ENCODE data around the gene COL4A6.

COL4A6 gene

GRCh38 chrX:108299101-108299591 lies 139.1 kb downstream of the COL4A6 start:
- in situ Hi-C loops (cut with MboI; ENCODE audit: low pct_unique_long_range_greater_than_20kb, low sequenced_read_pairs) = no loop called here
- no peak for DNase-seq

- in situ Hi-C loops (cut with MboI; ENCODE audit: low pct_unique_long_range_greater_than_20kb, low sequenced_read_pairs) = no loop called here
- DNase-seq = no peak
Observed at GRCh38 chrX:108298165-108298602, 140.0 kb downstream of the COL4A6 start.

DNA sequence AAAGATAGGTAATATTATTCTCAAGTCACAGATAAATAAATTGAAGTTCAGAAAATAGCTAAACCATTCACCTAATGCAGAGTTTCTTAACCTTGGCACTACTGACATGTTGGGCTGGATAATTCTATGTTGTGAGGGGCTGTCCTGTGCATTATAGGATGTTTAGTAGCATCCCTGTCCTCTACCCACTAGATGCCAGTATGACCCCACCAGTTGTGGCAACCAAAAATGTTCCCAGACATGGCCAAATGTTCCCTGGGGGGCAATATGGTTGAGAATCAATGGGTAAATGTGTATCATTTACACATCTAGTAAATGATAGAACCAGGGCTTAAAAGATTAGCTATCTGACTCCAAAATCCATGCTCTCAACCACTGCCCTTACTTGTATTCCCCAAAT lies 140.9 kb downstream of the COL4A6 start:
- DNase-seq = no peak
- in situ Hi-C loops (cut with MboI; ENCODE audit: low pct_unique_long_range_greater_than_20kb, low sequenced_read_pairs) = no loop called here

- in situ Hi-C loops (cut with MboI; ENCODE audit: low pct_unique_long_range_greater_than_20kb, low sequenced_read_pairs) = no loop called here
- no peak for DNase-seq
Observed at GRCh38 chrX:108292053-108292452, 146.2 kb downstream of the COL4A6 start.

- no peak for DNase-seq
- in situ Hi-C loops (cut with MboI; ENCODE audit: low pct_unique_long_range_greater_than_20kb, low sequenced_read_pairs) = no loop called here
Observed at GRCh38 chrX:108285918-108286317, 152.3 kb downstream of the COL4A6 start.

DNA sequence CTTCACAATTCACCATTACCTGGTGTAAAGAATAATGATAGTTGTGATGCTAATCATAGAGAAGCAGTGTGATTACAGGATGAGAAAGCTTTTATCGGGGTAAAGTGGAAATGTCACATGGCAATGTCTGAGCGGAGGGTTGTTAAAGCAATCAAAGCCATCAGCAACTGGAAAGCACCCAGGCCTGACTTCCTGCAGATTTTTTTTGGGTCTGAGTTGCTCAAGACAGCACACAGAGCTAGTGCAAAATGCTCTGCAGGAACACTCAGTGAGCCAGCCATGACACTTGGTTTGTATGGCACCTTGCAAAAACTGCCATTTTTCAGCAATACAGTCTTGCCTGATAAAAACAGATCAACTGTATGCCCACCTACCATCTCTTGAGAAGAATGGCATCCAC lies 152.9 kb downstream of the COL4A6 start:
- in situ Hi-C loops (cut with MboI; ENCODE audit: low pct_unique_long_range_greater_than_20kb, low sequenced_read_pairs) = no loop called here
- DNase-seq = no peak

DNA sequence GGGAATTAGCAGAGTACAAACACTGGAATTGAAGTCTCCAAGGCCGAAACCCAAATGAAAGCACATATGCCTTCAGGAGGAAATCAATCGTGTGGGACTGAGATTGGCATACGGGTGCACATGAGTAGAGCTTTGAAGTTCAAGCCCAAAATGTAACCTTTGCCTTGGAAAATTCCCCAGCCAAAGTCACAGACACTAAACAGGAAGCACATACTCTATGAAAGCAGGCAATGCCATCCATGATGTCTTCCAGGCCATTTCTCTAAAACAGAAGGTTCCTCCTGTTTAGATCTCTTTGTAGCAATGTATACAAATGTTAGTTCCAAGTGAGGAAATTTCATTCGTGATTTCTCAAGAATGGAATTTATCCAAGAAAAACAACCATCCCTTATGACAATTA lies 162.5 kb downstream of the COL4A6 start:
- no peak for DNase-seq
- in situ Hi-C loops (cut with MboI; ENCODE audit: low pct_unique_long_range_greater_than_20kb, low sequenced_read_pairs) = no loop called here

GRCh38 chrX:108271397-108271787 lies 166.8 kb downstream of the COL4A6 start:
- DNase-seq = no peak
- in situ Hi-C loops (cut with MboI; ENCODE audit: low pct_unique_long_range_greater_than_20kb, low sequenced_read_pairs) = no loop called here

DNA sequence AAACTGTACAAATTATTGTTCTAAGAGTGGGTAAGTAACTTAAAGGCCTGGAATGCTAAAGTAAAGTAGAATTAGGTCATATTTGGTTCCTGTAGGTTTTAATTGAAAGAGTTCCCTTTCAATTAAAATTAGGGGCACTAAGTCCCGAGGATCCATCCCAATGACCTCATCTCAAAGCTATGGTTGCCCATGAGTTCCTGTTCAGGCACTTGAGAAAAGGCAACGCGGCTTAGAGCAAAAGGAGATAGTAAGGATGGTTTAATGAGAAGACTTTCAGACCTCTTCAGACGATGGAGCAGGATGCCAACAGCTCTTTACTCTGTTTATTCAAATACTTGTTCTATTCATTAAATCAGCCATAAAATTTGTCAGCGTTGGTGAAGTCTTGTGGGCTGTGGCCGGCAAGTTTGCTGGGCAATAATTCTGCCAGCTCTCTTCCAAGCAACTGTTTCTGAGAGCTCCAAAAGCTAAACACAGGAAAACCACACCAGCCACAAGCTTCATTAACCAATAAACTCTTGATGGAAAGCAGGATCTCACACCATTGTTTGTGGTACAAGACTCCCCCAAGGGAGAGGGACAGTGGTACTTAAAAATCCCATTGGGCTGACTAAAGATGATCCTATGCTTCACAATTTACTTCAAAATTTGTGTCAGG lies 167.4 kb downstream of the COL4A6 start:
- in situ Hi-C loops (cut with MboI; ENCODE audit: low pct_unique_long_range_greater_than_20kb, low sequenced_read_pairs) = no loop called here
- DNase-seq = peak; percentile 32

GRCh38 chrX:108270280-108270679 lies 167.9 kb downstream of the COL4A6 start:
- in situ Hi-C loops (cut with MboI; ENCODE audit: low pct_unique_long_range_greater_than_20kb, low sequenced_read_pairs) = no loop called here
- peak; percentile 3 for DNase-seq

DNA sequence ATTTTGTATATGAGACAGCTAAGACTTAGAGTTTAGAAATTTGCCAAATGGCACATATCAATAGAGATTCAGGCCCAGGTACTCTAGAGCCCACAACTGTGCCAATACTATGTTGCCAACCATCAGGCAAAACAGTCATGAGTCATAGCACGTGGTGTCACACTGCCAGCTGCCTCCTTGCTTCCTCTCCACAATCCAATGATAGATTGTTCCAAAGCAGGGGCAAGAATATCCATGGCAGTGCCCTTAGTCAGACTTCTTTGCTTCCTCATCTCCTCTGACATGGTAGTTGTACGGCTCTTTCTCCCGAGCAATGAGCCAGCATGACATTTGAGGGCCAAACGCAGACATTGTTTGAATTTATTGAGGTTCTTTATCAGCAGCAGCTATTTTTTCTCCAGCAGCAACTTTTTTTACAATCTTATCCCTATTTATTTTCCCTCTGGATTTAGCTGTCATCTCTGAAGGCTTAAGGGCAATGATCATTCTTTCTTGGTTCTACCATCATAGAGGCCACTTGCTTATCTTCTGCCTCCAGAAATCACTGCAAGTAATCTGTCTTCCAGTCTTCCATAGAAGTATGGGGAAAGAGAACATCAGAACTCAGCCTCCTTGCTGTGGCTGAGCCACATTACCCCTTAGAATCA lies 169.7 kb downstream of the COL4A6 start:
- DNase-seq = no peak
- in situ Hi-C loops (cut with MboI; ENCODE audit: low pct_unique_long_range_greater_than_20kb, low sequenced_read_pairs) = no loop called here

GRCh38 chrX:108267557-108267956 lies 170.7 kb downstream of the COL4A6 start:
- in situ Hi-C loops (cut with MboI; ENCODE audit: low pct_unique_long_range_greater_than_20kb, low sequenced_read_pairs) = no loop called here
- DNase-seq = no peak

GRCh38 chrX:108264376-108264775 lies 173.8 kb downstream of the COL4A6 start:
- no peak for DNase-seq
- in situ Hi-C loops (cut with MboI; ENCODE audit: low pct_unique_long_range_greater_than_20kb, low sequenced_read_pairs) = no loop called here

DNA sequence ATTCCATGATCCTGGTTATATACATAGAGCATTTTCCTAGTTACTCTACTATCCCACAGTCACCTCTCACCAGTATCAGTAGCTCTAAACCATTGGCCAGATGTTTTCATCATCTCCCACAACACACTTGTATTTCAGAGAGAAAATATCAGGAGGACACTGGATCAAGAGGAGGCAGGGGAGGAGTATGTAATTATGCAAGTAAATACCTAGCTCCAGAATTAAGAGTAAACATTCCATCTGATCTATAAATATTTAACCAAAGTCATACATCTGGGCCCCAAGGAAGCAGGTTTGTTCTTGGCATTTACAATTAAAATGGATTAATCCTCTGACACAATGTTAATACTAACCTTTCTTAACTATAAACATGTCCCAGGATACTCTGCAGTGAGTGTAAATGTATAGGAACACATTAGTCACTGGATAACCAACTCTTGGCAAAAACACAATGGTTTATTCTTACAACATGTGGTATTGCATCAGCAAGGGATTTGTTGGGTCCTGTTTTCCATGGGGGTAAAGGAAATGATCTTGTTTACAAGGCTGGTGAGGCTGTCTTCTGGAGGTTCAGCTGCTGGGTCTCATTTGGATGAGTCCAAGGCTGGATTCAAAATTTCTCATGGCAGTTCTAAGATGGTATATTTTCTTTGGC lies 176.5 kb downstream of the COL4A6 start:
- DNase-seq = no peak
- in situ Hi-C loops (cut with MboI; ENCODE audit: low pct_unique_long_range_greater_than_20kb, low sequenced_read_pairs) = no loop called here

DNA sequence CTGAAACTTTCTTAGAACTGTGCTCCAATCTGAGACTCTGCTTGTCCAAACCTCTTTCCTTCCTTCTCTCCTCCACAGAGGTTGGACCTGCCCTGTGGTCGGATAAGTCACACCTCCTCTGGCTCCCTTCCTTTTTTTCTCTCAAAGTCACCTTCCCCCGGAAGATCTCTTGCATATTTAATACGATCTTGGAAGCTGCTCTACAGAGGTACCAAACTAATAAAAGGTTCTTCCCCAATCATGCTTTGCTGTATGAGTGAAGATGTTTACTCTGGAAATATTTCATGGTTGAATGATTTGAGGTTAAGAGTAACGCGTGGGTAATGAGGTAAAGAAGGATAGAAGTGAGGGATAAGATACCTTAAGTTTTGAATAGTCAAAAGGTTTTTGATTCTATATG lies 180.7 kb downstream of the COL4A6 start:
- DNase-seq = no peak
- in situ Hi-C loops (cut with MboI; ENCODE audit: low pct_unique_long_range_greater_than_20kb, low sequenced_read_pairs) = no loop called here

- DNase-seq = no peak
- in situ Hi-C loops (cut with MboI; ENCODE audit: low pct_unique_long_range_greater_than_20kb, low sequenced_read_pairs) = no loop called here
Observed at GRCh38 chrX:108254636-108255035, 183.6 kb downstream of the COL4A6 start.

DNA sequence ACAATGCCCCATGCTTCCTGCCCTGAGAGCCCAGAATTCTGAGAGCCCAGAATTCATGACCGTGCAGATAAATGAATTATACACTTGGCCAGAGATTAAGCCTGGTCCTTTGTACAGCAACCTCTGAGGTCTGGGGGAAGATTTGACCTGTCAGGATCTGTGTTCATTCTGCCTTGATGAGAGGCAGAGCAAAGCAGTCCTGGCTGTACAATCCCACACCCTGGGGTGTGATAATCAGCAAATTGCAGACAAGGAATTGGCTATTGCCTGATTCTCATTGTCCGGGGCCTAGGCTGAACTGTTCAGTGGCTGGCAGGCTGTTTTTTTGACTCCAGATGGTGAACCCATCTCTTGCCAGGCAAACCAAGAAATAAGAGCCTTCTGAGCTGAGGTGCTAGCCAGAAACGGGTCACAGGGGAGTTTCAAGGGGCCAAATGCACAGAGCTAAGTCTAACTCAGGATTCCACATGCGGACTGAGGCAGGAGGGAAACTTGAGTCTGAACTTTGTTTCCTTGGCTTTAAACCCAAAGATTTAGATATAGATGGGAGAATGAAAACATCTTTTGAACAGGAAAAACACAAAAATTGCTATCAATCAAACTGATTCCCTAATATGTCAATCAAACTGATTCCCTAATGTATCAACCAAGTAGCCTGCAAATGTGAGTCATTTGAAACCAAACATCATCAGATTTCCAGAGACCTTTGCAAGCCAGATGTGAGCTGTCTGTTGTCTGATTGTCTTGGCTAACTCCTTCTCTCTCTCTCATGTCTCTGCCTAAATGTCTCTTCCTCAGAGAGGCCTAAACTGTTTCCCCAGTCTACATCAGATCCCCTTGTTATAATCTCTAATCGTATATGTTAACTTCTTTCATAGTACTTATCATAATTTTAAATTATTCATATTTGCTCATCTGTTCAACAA lies 187.3 kb downstream of the COL4A6 start:
- no peak for DNase-seq
- in situ Hi-C loops (cut with MboI; ENCODE audit: low pct_unique_long_range_greater_than_20kb, low sequenced_read_pairs) = no loop called here

DNA sequence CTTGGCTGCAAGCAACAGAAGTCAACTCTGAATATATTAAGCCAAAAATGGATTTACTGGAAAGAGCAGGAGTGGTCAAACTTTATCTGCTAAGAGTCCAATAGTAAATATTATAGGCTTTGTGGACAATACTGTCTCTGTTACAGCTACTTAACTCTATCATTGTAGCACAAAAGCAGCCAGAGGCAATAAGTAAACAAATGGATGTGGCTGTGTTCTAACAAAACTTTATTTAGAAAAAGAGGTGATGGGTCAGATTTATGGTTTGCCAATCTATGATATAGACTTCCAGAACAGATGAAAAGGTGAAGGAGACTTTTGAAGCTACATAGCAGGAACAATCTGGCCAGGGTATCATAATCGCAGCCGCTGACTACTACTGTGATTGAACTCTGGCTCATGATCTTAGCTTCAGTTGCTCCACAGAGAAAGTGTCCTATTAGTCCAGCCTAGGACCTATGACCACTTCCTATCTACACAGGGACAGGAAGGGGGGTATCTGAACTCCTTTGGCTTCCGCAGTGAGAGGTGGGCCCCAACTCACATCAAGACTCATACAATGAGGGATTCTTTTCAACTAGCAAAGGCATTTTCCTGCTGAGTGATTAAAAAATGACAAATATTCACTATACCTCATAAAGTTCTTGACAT lies 191.8 kb downstream of the COL4A6 start:
- in situ Hi-C loops (cut with MboI; ENCODE audit: low pct_unique_long_range_greater_than_20kb, low sequenced_read_pairs) = no loop called here

GRCh38 chrX:108245462-108245861 lies 192.8 kb downstream of the COL4A6 start:
- in situ Hi-C loops (cut with MboI; ENCODE audit: low pct_unique_long_range_greater_than_20kb, low sequenced_read_pairs) = no loop called here

More for the DNA sequence above, 191.8 kb downstream of the COL4A6 start:
- DNase-seq = no peak

More at GRCh38 chrX:108245462-108245861, 192.8 kb downstream of the COL4A6 start:
- DNase-seq = no peak
